Measurements from ENCODE around the gene BICD2.

BICD2 gene

GRCh38 chr9:92747459-92748232 is 17.0 kb downstream of the BICD2 start:
- DNase-seq (ENCODE audit: low read depth in 2 of 2): no peak

- no peak for DNase-seq (ENCODE audit: low read depth in 2 of 2)
Observed at GRCh38 chr9:92746567-92747458, 17.8 kb downstream of the BICD2 start.

GRCh38 chr9:92745881-92746280 is 18.8 kb downstream of the BICD2 start:
- no peak for DNase-seq (ENCODE audit: low read depth in 2 of 2)

GRCh38 chr9:92745331-92745730 is 19.3 kb downstream of the BICD2 start:
- no peak for DNase-seq (ENCODE audit: low read depth in 2 of 2)

GRCh38 chr9:92740969-92741368 is 23.7 kb downstream of the BICD2 start:
- no peak for DNase-seq (ENCODE audit: low read depth in 2 of 2)

GRCh38 chr9:92740446-92740961 is 24.1 kb downstream of the BICD2 start:
- DNase-seq (ENCODE audit: low read depth in 2 of 2): no peak

GRCh38 chr9:92740009-92740408 is 24.6 kb downstream of the BICD2 start:
- no peak for DNase-seq (ENCODE audit: low read depth in 2 of 2)

GRCh38 chr9:92739346-92739970 is 25.2 kb downstream of the BICD2 start:
- DNase-seq (ENCODE audit: low read depth in 2 of 2): no peak

- no peak for DNase-seq (ENCODE audit: low read depth in 2 of 2)
Observed at GRCh38 chr9:92738661-92739081, 26.0 kb downstream of the BICD2 start.

GRCh38 chr9:92737611-92738299 is 26.9 kb downstream of the BICD2 start:
- DNase-seq (ENCODE audit: low read depth in 2 of 2): no peak

GRCh38 chr9:92737216-92737606 is 27.4 kb downstream of the BICD2 start:
- no peak for DNase-seq (ENCODE audit: low read depth in 2 of 2)

GRCh38 chr9:92736563-92737215 is 27.9 kb downstream of the BICD2 start:
- no peak for DNase-seq (ENCODE audit: low read depth in 2 of 2)

- DNase-seq (ENCODE audit: low read depth in 2 of 2): no peak
Observed at GRCh38 chr9:92735636-92736562, 28.7 kb downstream of the BICD2 start.

GRCh38 chr9:92734931-92735635 is 29.6 kb downstream of the BICD2 start:
- DNase-seq (ENCODE audit: low read depth in 2 of 2): no peak

- no peak for DNase-seq (ENCODE audit: low read depth in 2 of 2)
Observed at GRCh38 chr9:92730897-92731296, 33.7 kb downstream of the BICD2 start.

GRCh38 chr9:92729735-92730155 is 34.9 kb downstream of the BICD2 start:
- no peak for DNase-seq (ENCODE audit: low read depth in 2 of 2)

GRCh38 chr9:92728831-92729734 is 35.5 kb downstream of the BICD2 start:
- DNase-seq (ENCODE audit: low read depth in 2 of 2): no peak
